ENCODE measurements around the gene TECPR1.

- TF ChIP-seq CTCF (IDR thresholded peaks at IDR 0.05 in 4 of 5, conservative IDR thresholded peaks at IDR 0.05 in 1 of 5): no peak
- TF ChIP-seq POLR2A (IDR thresholded peaks at IDR 0.05): no peak
Observed at GRCh38 chr7:98242934-98243333, 9.1 kb downstream of the TECPR1 start.
